HFF-Myc (cell line): ENCODE measurements around the gene ERBB2.

Experiments used
- DNase-seq: peaks from one replicate; pipeline ENCODE4 v3.0.0-alpha.2; 2011; ENCODE audit warnings: low read depth; ENCODE audit errors: extremely low read depth
- H3K4me3 ChIP-seq: replicated peaks from 2 replicates; pipeline ENCODE4 v1.5.1; 2011; ENCODE audit warnings: low read depth, mild to moderate bottlenecking, control low read depth, low read length
- CTCF ChIP-seq: IDR thresholded peaks from 2 replicates; pipeline ENCODE4 v1.5.1; 2012; ENCODE audit warnings: mild to moderate bottlenecking, low read depth, low read length, control low read depth; ENCODE audit errors: missing control alignments

Gene ERBB2

GRCh38 chr17:39674702-39675389 is 25.0 kb upstream of the ERBB2 start:
- no peak for TF ChIP-seq CTCF
- DNase-seq = no peak
- no peak overlapping the region for H3K4me3 ChIP-seq

GRCh38 chr17:39675390-39676082 is 24.3 kb upstream of the ERBB2 start:
- no peak overlapping the region for H3K4me3 ChIP-seq

GRCh38 chr17:39676198-39676819 is 23.6 kb upstream of the ERBB2 start:
- no peak for DNase-seq
- H3K4me3 ChIP-seq = no peak overlapping the region
- no peak for TF ChIP-seq CTCF

More at GRCh38 chr17:39675390-39676082, 24.3 kb upstream of the ERBB2 start:
- TF ChIP-seq CTCF = no peak
- no peak for DNase-seq

GRCh38 chr17:39677072-39677471 is 22.8 kb upstream of the ERBB2 start:
- no peak overlapping the region for H3K4me3 ChIP-seq
- no peak for DNase-seq
- no peak for TF ChIP-seq CTCF

- no peak overlapping the region for H3K4me3 ChIP-seq
- TF ChIP-seq CTCF = no peak
- no peak for DNase-seq
These were observed 22.1 kb upstream of the ERBB2 start for GRCh38 chr17:39677542-39678339.

- no peak for DNase-seq
- no peak overlapping the region for H3K4me3 ChIP-seq
- TF ChIP-seq CTCF = no peak
These were observed 21.3 kb upstream of the ERBB2 start for GRCh38 chr17:39678340-39679116.
